Kidney epithelial cell (primary cell): ENCODE data around the gene ERMAP. TPM values are rescaled to one million over a fixed set of nuclear protein-coding genes. Genes with fewer than 3 reads are reported as not detected.

ENCODE experiments used
- DNase-seq: peaks from one replicate; pipeline ENCODE4 v3.0.0-alpha.2; 2010; ENCODE audit warnings: low read depth
- H3K27me3 ChIP-seq: 2 replicates; pipeline ENCODE4 v1.6.0; 2011; ENCODE audit warnings: low read length; ENCODE audit not compliant: control insufficient read depth, insufficient read depth
- H3K36me3 ChIP-seq: 2 replicates; pipeline ENCODE4 v1.5.1; 2011; ENCODE audit warnings: low read length; ENCODE audit not compliant: control insufficient read depth, insufficient read depth
- H3K4me3 ChIP-seq: 2 replicates; pipeline ENCODE4 v1.5.1; 2011; ENCODE audit warnings: low read depth, mild to moderate bottlenecking, control low read depth, low read length
- CTCF ChIP-seq: IDR thresholded peaks from 2 replicates; pipeline ENCODE4 v1.5.1; 2011; ENCODE audit warnings: mild to moderate bottlenecking, moderate library complexity, low read length, control low read depth, inconsistent platforms; ENCODE audit not compliant: insufficient read depth, poor library complexity, severe bottlenecking
- total RNA-seq: library from RNA; depleted of rRNA; stranded (reverse); fragments of >200 nt; gene quantifications from 2 replicates; pipeline ENCODE4 v1.2.3, GENCODE V29; 2015

Gene ERMAP
- total RNA-seq, 1 donor from 2014 or later, result 8.9 TPM

GRCh38 chr1:42833981-42834380 lies 17.1 kb downstream of the ERMAP start:
- no peaks in the 10 kb centered on the region for H3K36me3 ChIP-seq
- DNase-seq, result no peak
- no peak for TF ChIP-seq CTCF
- H3K27me3 ChIP-seq, result no peaks in the 10 kb centered on the region
- H3K4me3 ChIP-seq, result no peak overlapping the region

- Histone ChIP-seq H3K4me3 (no peak overlapping the region), H3K36me3 (no peaks in the 10 kb centered on the region), H3K27me3 (no peaks in the 10 kb centered on the region)
- no peak for DNase-seq
- no peak for TF ChIP-seq CTCF
These were observed 17.9 kb downstream of the ERMAP start for GRCh38 chr1:42834803-42835202.

- Histone ChIP-seq H3K36me3 (no peaks in the 10 kb centered on the region), H3K27me3 (no peaks in the 10 kb centered on the region), H3K4me3 (no peak overlapping the region)
- DNase-seq, result no peak
- TF ChIP-seq CTCF, result no peak
These were observed 18.5 kb downstream of the ERMAP start for GRCh38 chr1:42835422-42835821.

GRCh38 chr1:42837709-42838108 lies 20.8 kb downstream of the ERMAP start:
- no peak for TF ChIP-seq CTCF
- Histone ChIP-seq H3K36me3 (no peaks in the 10 kb centered on the region), H3K27me3 (no peaks in the 10 kb centered on the region), H3K4me3 (no peak overlapping the region)
- no peak for DNase-seq

- no peaks in the 10 kb centered on the region for H3K27me3 ChIP-seq
- H3K36me3 ChIP-seq, result no peaks in the 10 kb centered on the region
- H3K4me3 ChIP-seq, result no peak overlapping the region
- TF ChIP-seq CTCF, result no peak
- DNase-seq, result no peak
These were observed 21.7 kb downstream of the ERMAP start for GRCh38 chr1:42838482-42839190.

- Histone ChIP-seq H3K27me3 (no peaks in the 10 kb centered on the region), H3K4me3 (no peak overlapping the region), H3K36me3 (no peaks in the 10 kb centered on the region)
- no peak for DNase-seq
- no peak for TF ChIP-seq CTCF
These were observed 24.1 kb downstream of the ERMAP start for GRCh38 chr1:42841010-42841409.
